MCF 10A (cell line): Measurements from ENCODE around the gene NSD1. TPM values are rescaled to one million over a fixed set of nuclear protein-coding genes. Genes with fewer than 3 reads are reported as not detected.

Experiments used
- BruUV-seq: library from RNA; stranded (reverse); fragments of 400-500 nt; replicated peaks from 2 replicates; lab custom pipeline; 2021; lab: Mats Ljungman, UMichigan
- CTCF ChIA-PET: fragments of 300-600 bp; sonication (Branson Sonifier 250); formaldehyde crosslinking; extraction: SDS; loops from one replicate; lab custom pipeline; 2021; ENCODE audit warnings: antibody characterized with exemption, inconsistent platforms; lab: Yijun Ruan, JAX
- POLR2A ChIA-PET: fragments of 300-600, 350-650 bp; sonication (Branson Sonifier 250); formaldehyde crosslinking; extraction: SDS; loops from one replicate; lab custom pipeline; 2020; ENCODE audit warnings: antibody characterized with exemption, inconsistent platforms; lab: Yijun Ruan, JAX
- DNase-seq: peaks from one replicate; pipeline ENCODE4 v3.0.0-alpha.2; 2018; ENCODE audit not compliant: unreplicated experiment
- H3K27ac Mint-ChIP-seq: one replicate; pipeline ENCODE4 v1.8.0; 2022; ENCODE audit warnings: mild to moderate bottlenecking, low read depth, mixed read lengths; ENCODE audit not compliant: unreplicated experiment
- H3K27me3 Mint-ChIP-seq: one replicate; pipeline ENCODE4 v1.8.0; 2022; ENCODE audit warnings: mixed read lengths; ENCODE audit not compliant: insufficient read depth, unreplicated experiment
- H3K36me3 Mint-ChIP-seq: one replicate; pipeline ENCODE4 v1.8.0; 2022; ENCODE audit warnings: mild to moderate bottlenecking, moderate library complexity, mixed read lengths; ENCODE audit not compliant: insufficient read depth, unreplicated experiment
- H3K4me1 Mint-ChIP-seq: one replicate; pipeline ENCODE4 v1.8.0; 2022; ENCODE audit warnings: mixed read lengths; ENCODE audit not compliant: insufficient read depth, unreplicated experiment
- H3K4me3 Mint-ChIP-seq: one replicate; pipeline ENCODE4 v1.8.0; 2022; ENCODE audit warnings: mild to moderate bottlenecking, moderate library complexity, mixed read lengths; ENCODE audit not compliant: unreplicated experiment
- H3K9me3 Mint-ChIP-seq: one replicate; pipeline ENCODE4 v1.8.0; 2022; ENCODE audit warnings: mixed read lengths; ENCODE audit not compliant: unreplicated experiment
- CTCF ChIP-seq: fragments of 200-600 bp; IDR thresholded peaks from one replicate; pipeline ENCODE4 v1.8.0; 2022; ENCODE audit warnings: antibody characterized with exemption, mild to moderate bottlenecking; ENCODE audit not compliant: unreplicated experiment
- intact Hi-C: fragments of 100-400 bp; cut with micrococcal nuclease; formaldehyde crosslinking; loops from 2 replicates; pipeline ENCODE4 v1.14.1; 2022
- total RNA-seq: library from RNA; stranded (reverse); gene quantifications from 2 replicates; pipeline ENCODE4 v1.2.3, GENCODE V29; 2022

Gene NSD1
- total RNA-seq, 1 experiment from 2014 or later: 110 TPM

- TF ChIP-seq CTCF: no peak
- H3K36me3 Mint-ChIP-seq: no peaks in the 10 kb centered on the region
- ChIA-PET POLR2A (no interaction called here), CTCF (interaction anchor here (0.9 to 2.5 kb wide), 2 partner anchors 17 to 18 kb away, joined by 3 to 11 read pairs; no protein-coding TSS in a partner anchor)
- intact Hi-C loops: no loop called here
- H3K27me3 Mint-ChIP-seq: peaks cover 3% of the 10 kb centered on the region
- peak; percentile 85 for DNase-seq
- no peak overlapping the region for H3K27ac Mint-ChIP-seq
- H3K9me3 Mint-ChIP-seq: no peaks in the 10 kb centered on the region
- H3K4me1 Mint-ChIP-seq: peaks cover 11% of the 10 kb centered on the region
- H3K4me3 Mint-ChIP-seq: no peak overlapping the region
- no TSS peak for BruUV-seq
Measured at GRCh38 chr5:177094224-177095087, 39.1 kb upstream of the NSD1 start.

GRCh38 chr5:177095088-177095669, 38.4 kb upstream of the NSD1 start:
- CTCF ChIA-PET: interaction anchor here (0.9 to 2.5 kb wide), 2 partner anchors 16 to 17 kb away, joined by 3 to 11 read pairs; no protein-coding TSS in a partner anchor
- Mint-ChIP-seq H3K36me3 (no peaks in the 10 kb centered on the region), H3K27me3 (peaks cover 10% of the 10 kb centered on the region), H3K9me3 (no peaks in the 10 kb centered on the region), H3K4me1 (peaks cover 11% of the 10 kb centered on the region), H3K27ac (no peak overlapping the region), H3K4me3 (no peak overlapping the region)
- no peak for TF ChIP-seq CTCF
- BruUV-seq: no TSS peak
- intact Hi-C loops: no loop called here
- DNase-seq: no peak
- POLR2A ChIA-PET: interaction anchor here (0.5 kb wide), 1 partner anchor 17 kb away, joined by 4 read pairs; no protein-coding TSS in a partner anchor

- intact Hi-C loops: no loop called here
- H3K36me3 Mint-ChIP-seq: no peaks in the 10 kb centered on the region
- H3K27me3 Mint-ChIP-seq: peaks cover 22% of the 10 kb centered on the region
- no TSS peak for BruUV-seq
- ChIA-PET POLR2A (no interaction called here), CTCF (interaction anchor here (1.7 kb wide), 1 partner anchor 16 kb away, joined by 11 read pairs; no protein-coding TSS in a partner anchor)
- TF ChIP-seq CTCF: no peak
- H3K4me3 Mint-ChIP-seq: no peak overlapping the region
- H3K27ac Mint-ChIP-seq: no peak overlapping the region
- peaks cover 11% of the 10 kb centered on the region for H3K4me1 Mint-ChIP-seq
- H3K9me3 Mint-ChIP-seq: no peaks in the 10 kb centered on the region
- no peak for DNase-seq
Measured at GRCh38 chr5:177096162-177097015, 37.2 kb upstream of the NSD1 start.
